Measurements from ENCODE around the gene TAF1B.

TAF1B gene

GRCh38 chr2:9971105-9971818, 128.0 kb downstream of the TAF1B start:
- Histone ChIP-seq H3K36me3 (ENCODE audit: control insufficient read depth in 2 of 2, insufficient read depth in 2 of 2, low read length in 2 of 2) (no peaks in the 10 kb centered on the region), H3K9ac (ENCODE audit: low read depth in 1 of 2, low read length in 2 of 2) (no peak overlapping the region), H3K27me3 (ENCODE audit: control insufficient read depth in 2 of 2, insufficient read depth in 2 of 2, low read length in 2 of 2) (no peaks in the 10 kb centered on the region), H3K9me3 (ENCODE audit: control insufficient read depth in 2 of 2, low read length in 2 of 2) (no peaks in the 10 kb centered on the region), H3K4me3 (ENCODE audit: low read length in 2 of 2) (no peak overlapping the region), H3K27ac (ENCODE audit: low read depth in 2 of 2, low read length in 2 of 2) (no peak overlapping the region), H3K4me1 (ENCODE audit: control insufficient read depth in 2 of 2, insufficient read depth in 2 of 2, low read length in 2 of 2) (peaks cover 0 to 2% of the 10 kb centered on the region in 2 donors)

DNA sequence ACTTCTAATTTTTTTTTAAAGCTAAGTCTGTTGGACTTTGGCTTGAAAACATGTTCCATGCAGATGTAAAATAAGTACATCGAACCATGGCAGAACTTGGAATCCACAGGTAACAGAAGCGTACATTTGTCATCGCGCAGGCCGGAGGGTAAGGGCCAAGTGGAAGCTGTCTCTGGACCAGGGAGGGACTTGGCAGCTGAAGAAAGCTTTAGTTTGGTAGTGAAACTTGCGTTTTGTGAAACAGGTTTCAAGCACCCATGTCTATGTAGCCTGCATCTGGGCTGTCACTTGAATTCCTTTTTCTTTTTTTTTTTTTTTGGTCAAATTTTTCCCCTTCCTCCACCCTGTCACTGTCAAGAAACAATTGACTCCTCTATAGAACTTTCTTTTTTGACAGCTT, 128.6 kb downstream of the TAF1B start:
- Histone ChIP-seq H3K9ac (ENCODE audit: low read depth in 1 of 2, low read length in 2 of 2) (no peak overlapping the region), H3K4me3 (ENCODE audit: low read length in 2 of 2) (no peak overlapping the region), H3K27ac (ENCODE audit: low read depth in 2 of 2, low read length in 2 of 2) (no peak overlapping the region), H3K9me3 (ENCODE audit: control insufficient read depth in 2 of 2, low read length in 2 of 2) (no peaks in the 10 kb centered on the region), H3K36me3 (ENCODE audit: control insufficient read depth in 2 of 2, insufficient read depth in 2 of 2, low read length in 2 of 2) (no peaks in the 10 kb centered on the region), H3K4me1 (ENCODE audit: control insufficient read depth in 2 of 2, insufficient read depth in 2 of 2, low read length in 2 of 2) (peaks cover 0 to 2% of the 10 kb centered on the region in 2 donors), H3K27me3 (ENCODE audit: control insufficient read depth in 2 of 2, insufficient read depth in 2 of 2, low read length in 2 of 2) (no peaks in the 10 kb centered on the region)

DNA sequence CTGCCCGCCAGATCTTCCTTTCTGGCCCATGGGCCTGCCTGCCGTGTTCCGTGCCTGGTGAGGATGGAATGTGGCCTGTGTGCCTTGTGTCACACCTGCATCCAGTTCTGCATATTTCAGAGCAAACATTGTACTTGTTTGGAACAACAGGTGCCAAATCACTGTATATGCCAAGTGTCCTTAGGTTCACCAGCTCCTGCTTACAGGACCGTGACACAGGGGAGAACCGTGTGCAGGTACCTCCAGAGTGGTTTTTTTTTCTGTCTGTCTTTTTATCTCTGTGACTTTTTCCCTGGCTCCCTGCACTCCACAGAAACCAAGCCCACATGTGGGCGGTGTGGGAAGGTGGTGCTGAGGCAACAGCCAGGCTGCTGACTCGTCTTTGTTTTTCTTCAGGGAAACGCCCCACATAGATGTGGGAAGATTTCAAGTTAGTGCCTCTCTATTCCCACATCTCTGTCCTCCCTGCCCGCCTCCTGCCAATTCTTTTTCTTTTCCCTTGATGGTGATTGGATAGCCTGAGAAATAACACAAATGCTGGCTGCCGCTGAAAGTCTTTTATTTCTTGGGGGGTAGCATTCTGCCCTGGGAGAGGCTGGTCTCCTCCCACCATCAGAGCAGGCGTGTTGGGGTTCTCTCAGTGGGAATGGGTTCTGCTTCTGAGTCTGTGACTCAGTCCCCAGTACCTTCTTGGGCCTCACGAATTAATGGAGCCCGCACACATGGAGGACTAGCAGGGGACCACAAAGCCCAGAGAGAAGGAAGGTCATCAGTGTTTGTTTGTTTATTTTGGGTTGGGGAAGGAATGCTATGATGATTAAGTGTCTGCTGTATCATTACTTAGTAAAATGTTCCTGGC, 129.6 kb downstream of the TAF1B start:
- H3K27me3 ChIP-seq (ENCODE audit: control insufficient read depth in 2 of 2, insufficient read depth in 2 of 2, low read length in 2 of 2): no peaks in the 10 kb centered on the region
- no peak overlapping the region for H3K27ac ChIP-seq (ENCODE audit: low read depth in 2 of 2, low read length in 2 of 2)
- peaks cover 0 to 2% of the 10 kb centered on the region in 2 donors for H3K4me1 ChIP-seq (ENCODE audit: control insufficient read depth in 2 of 2, insufficient read depth in 2 of 2, low read length in 2 of 2)
- H3K9ac ChIP-seq (ENCODE audit: low read depth in 1 of 2, low read length in 2 of 2): no peak overlapping the region
- H3K4me3 ChIP-seq (ENCODE audit: low read length in 2 of 2): no peak overlapping the region
- no peaks in the 10 kb centered on the region for H3K9me3 ChIP-seq (ENCODE audit: control insufficient read depth in 2 of 2, low read length in 2 of 2)
- no peaks in the 10 kb centered on the region for H3K36me3 ChIP-seq (ENCODE audit: control insufficient read depth in 2 of 2, insufficient read depth in 2 of 2, low read length in 2 of 2)

- H3K27ac ChIP-seq (ENCODE audit: low read depth in 2 of 2, low read length in 2 of 2): no peak overlapping the region
- no peaks in the 10 kb centered on the region for H3K9me3 ChIP-seq (ENCODE audit: control insufficient read depth in 2 of 2, low read length in 2 of 2)
- H3K36me3 ChIP-seq (ENCODE audit: control insufficient read depth in 2 of 2, insufficient read depth in 2 of 2, low read length in 2 of 2): no peaks in the 10 kb centered on the region
- no peak overlapping the region for H3K4me3 ChIP-seq (ENCODE audit: low read length in 2 of 2)
- H3K27me3 ChIP-seq (ENCODE audit: control insufficient read depth in 2 of 2, insufficient read depth in 2 of 2, low read length in 2 of 2): no peaks in the 10 kb centered on the region
- no peak overlapping the region for H3K9ac ChIP-seq (ENCODE audit: low read depth in 1 of 2, low read length in 2 of 2)
- no peaks in the 10 kb centered on the region for H3K4me1 ChIP-seq (ENCODE audit: control insufficient read depth in 2 of 2, insufficient read depth in 2 of 2, low read length in 2 of 2)
Measured at GRCh38 chr2:9973690-9974089, 130.4 kb downstream of the TAF1B start.

DNA sequence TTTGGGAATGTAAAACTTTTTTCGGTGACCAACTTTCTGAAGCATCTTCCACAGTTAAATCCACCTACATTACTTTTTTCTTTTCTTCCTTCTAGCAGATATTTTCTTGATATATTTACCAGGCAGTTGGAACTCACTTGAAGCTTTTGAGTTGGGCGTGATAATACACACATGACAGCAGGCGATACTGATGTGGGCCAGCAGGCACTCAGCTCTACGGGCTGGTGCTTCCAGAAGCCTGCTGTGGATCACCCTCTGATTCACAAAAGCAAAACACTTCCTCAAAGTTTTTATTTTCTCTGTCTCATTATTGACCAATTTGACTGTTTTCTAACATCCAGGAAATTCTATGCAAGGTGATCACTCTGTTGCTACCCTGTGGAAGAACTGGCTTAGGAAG, 131.1 kb downstream of the TAF1B start:
- Histone ChIP-seq H3K36me3 (ENCODE audit: control insufficient read depth in 2 of 2, insufficient read depth in 2 of 2, low read length in 2 of 2) (no peaks in the 10 kb centered on the region), H3K9me3 (ENCODE audit: control insufficient read depth in 2 of 2, low read length in 2 of 2) (no peaks in the 10 kb centered on the region), H3K27ac (ENCODE audit: low read depth in 2 of 2, low read length in 2 of 2) (no peak overlapping the region), H3K4me3 (ENCODE audit: low read length in 2 of 2) (no peak overlapping the region), H3K9ac (ENCODE audit: low read depth in 1 of 2, low read length in 2 of 2) (no peak overlapping the region), H3K4me1 (ENCODE audit: control insufficient read depth in 2 of 2, insufficient read depth in 2 of 2, low read length in 2 of 2) (no peaks in the 10 kb centered on the region), H3K27me3 (ENCODE audit: control insufficient read depth in 2 of 2, insufficient read depth in 2 of 2, low read length in 2 of 2) (no peaks in the 10 kb centered on the region)

- no peaks in the 10 kb centered on the region for H3K9me3 ChIP-seq (ENCODE audit: control insufficient read depth in 2 of 2, low read length in 2 of 2)
- no peak overlapping the region for H3K4me3 ChIP-seq (ENCODE audit: low read length in 2 of 2)
- no peaks in the 10 kb centered on the region for H3K4me1 ChIP-seq (ENCODE audit: control insufficient read depth in 2 of 2, insufficient read depth in 2 of 2, low read length in 2 of 2)
- no peak overlapping the region for H3K27ac ChIP-seq (ENCODE audit: low read depth in 2 of 2, low read length in 2 of 2)
- H3K27me3 ChIP-seq (ENCODE audit: control insufficient read depth in 2 of 2, insufficient read depth in 2 of 2, low read length in 2 of 2): peaks cover 0 to 2% of the 10 kb centered on the region in 2 donors
- no peaks in the 10 kb centered on the region for H3K36me3 ChIP-seq (ENCODE audit: control insufficient read depth in 2 of 2, insufficient read depth in 2 of 2, low read length in 2 of 2)
- no peak overlapping the region for H3K9ac ChIP-seq (ENCODE audit: low read depth in 1 of 2, low read length in 2 of 2)
Measured at GRCh38 chr2:9975328-9975727, 132.1 kb downstream of the TAF1B start.

DNA sequence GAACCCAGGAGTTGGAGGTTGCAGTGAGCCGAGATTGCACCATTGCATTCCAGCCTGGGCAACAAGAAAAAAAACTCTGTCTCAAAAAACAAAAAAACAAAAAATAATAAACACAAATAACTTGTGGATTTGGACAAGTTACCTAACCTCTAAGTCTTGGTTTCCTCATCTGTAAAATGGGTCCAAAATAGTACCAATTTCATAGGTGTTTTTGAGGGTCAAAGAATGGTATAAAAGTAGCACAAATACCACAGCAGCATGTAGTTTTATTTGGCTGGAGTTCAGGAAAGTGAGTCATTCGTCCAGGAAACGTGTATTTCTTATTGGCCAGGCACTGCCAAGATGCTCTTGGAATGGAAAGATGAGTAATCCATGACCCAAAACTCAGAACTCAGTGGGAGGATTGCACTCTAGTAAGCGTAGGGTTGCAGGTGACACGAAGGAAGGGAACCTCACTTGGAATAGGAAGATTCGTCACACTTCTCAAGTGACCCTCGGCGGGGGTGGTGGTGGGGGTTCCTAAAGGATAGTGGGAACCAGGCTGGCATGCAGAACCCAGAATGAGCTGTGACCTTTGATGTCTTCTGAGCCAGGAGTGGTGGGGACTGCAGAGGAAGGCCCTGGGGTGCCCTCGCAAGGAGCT, 132.7 kb downstream of the TAF1B start:
- Histone ChIP-seq H3K36me3 (ENCODE audit: control insufficient read depth in 2 of 2, insufficient read depth in 2 of 2, low read length in 2 of 2) (no peaks in the 10 kb centered on the region), H3K27ac (ENCODE audit: low read depth in 2 of 2, low read length in 2 of 2) (no peak overlapping the region), H3K4me1 (ENCODE audit: control insufficient read depth in 2 of 2, insufficient read depth in 2 of 2, low read length in 2 of 2) (no peaks in the 10 kb centered on the region), H3K9ac (ENCODE audit: low read depth in 1 of 2, low read length in 2 of 2) (no peak overlapping the region), H3K9me3 (ENCODE audit: control insufficient read depth in 2 of 2, low read length in 2 of 2) (no peaks in the 10 kb centered on the region), H3K4me3 (ENCODE audit: low read length in 2 of 2) (no peak overlapping the region), H3K27me3 (ENCODE audit: control insufficient read depth in 2 of 2, insufficient read depth in 2 of 2, low read length in 2 of 2) (peaks cover 0 to 2% of the 10 kb centered on the region in 2 donors)

- Histone ChIP-seq H3K27ac (ENCODE audit: low read depth in 2 of 2, low read length in 2 of 2) (no peak overlapping the region), H3K27me3 (ENCODE audit: control insufficient read depth in 2 of 2, insufficient read depth in 2 of 2, low read length in 2 of 2) (peaks cover 0 to 2% of the 10 kb centered on the region in 2 donors), H3K4me3 (ENCODE audit: low read length in 2 of 2) (no peak overlapping the region), H3K9ac (ENCODE audit: low read depth in 1 of 2, low read length in 2 of 2) (no peak overlapping the region), H3K36me3 (ENCODE audit: control insufficient read depth in 2 of 2, insufficient read depth in 2 of 2, low read length in 2 of 2) (no peaks in the 10 kb centered on the region), H3K4me1 (ENCODE audit: control insufficient read depth in 2 of 2, insufficient read depth in 2 of 2, low read length in 2 of 2) (peaks cover 0 to 9% of the 10 kb centered on the region in 2 donors), H3K9me3 (ENCODE audit: control insufficient read depth in 2 of 2, low read length in 2 of 2) (no peaks in the 10 kb centered on the region)
Measured at GRCh38 chr2:9979977-9980376, 136.7 kb downstream of the TAF1B start.

GRCh38 chr2:9980520-9980919, 137.2 kb downstream of the TAF1B start:
- no peaks in the 10 kb centered on the region for H3K36me3 ChIP-seq (ENCODE audit: control insufficient read depth in 2 of 2, insufficient read depth in 2 of 2, low read length in 2 of 2)

DNA sequence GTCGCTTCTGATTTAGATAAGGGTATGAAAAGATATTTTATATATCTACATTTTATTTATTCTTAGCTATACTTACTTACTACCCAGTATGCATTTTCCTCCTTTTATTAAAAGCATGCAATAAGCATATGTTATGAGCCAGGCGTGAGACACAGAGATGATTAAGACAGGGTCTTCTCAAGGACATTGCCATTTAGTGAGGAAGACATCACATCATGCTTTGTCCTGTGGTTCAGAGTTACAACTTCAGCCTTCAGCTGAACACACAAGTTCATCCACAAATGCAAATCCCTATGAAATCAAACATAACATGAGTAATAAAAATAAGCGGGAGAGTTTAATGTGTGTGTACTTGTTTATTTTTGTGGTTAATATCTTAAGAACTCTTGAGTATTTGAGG, 138.4 kb downstream of the TAF1B start:
- H3K36me3 ChIP-seq (ENCODE audit: control insufficient read depth in 2 of 2, insufficient read depth in 2 of 2, low read length in 2 of 2): no peaks in the 10 kb centered on the region

More at GRCh38 chr2:9980520-9980919, 137.2 kb downstream of the TAF1B start:
- no peaks in the 10 kb centered on the region for H3K9me3 ChIP-seq (ENCODE audit: control insufficient read depth in 2 of 2, low read length in 2 of 2)
- no peak overlapping the region for H3K4me3 ChIP-seq (ENCODE audit: low read length in 2 of 2)
- peaks cover 0 to 2% of the 10 kb centered on the region in 2 donors for H3K27me3 ChIP-seq (ENCODE audit: control insufficient read depth in 2 of 2, insufficient read depth in 2 of 2, low read length in 2 of 2)
- H3K4me1 ChIP-seq (ENCODE audit: control insufficient read depth in 2 of 2, insufficient read depth in 2 of 2, low read length in 2 of 2): peaks cover 0 to 9% of the 10 kb centered on the region in 2 donors
- no peak overlapping the region for H3K9ac ChIP-seq (ENCODE audit: low read depth in 1 of 2, low read length in 2 of 2)
- H3K27ac ChIP-seq (ENCODE audit: low read depth in 2 of 2, low read length in 2 of 2): no peak overlapping the region

More for the DNA sequence above, 138.4 kb downstream of the TAF1B start:
- Histone ChIP-seq H3K27ac (ENCODE audit: low read depth in 2 of 2, low read length in 2 of 2) (no peak overlapping the region), H3K27me3 (ENCODE audit: control insufficient read depth in 2 of 2, insufficient read depth in 2 of 2, low read length in 2 of 2) (peaks cover 0 to 2% of the 10 kb centered on the region in 2 donors), H3K4me1 (ENCODE audit: control insufficient read depth in 2 of 2, insufficient read depth in 2 of 2, low read length in 2 of 2) (peaks cover 0 to 9% of the 10 kb centered on the region in 2 donors), H3K9me3 (ENCODE audit: control insufficient read depth in 2 of 2, low read length in 2 of 2) (no peaks in the 10 kb centered on the region), H3K4me3 (ENCODE audit: low read length in 2 of 2) (no peak overlapping the region), H3K9ac (ENCODE audit: low read depth in 1 of 2, low read length in 2 of 2) (no peak overlapping the region)

Measured in mucosa of rectum (tissue), 2 donors.